HepG2 (cell line): ENCODE measurements around the gene PLPP3.

Source experiments
- FOXP1 ChIP-seq, 2 experiments: fragments of 450-650 bp in 1 of 2; IDR thresholded peaks; 2 replicates each; pipeline ENCODE4 v1.6.1; 2017 to 2018; ENCODE audit warnings: antibody characterized with exemption in 1 of 2
- SMC3 ChIP-seq: IDR thresholded peaks from 2 replicates; pipeline ENCODE4 v1.6.1; 2011; ENCODE audit warnings: low read length, improper control_type of control experiment
- SP2 ChIP-seq: sonication (generic); formaldehyde crosslinking; IDR thresholded peaks from 2 replicates; pipeline ENCODE4 v1.5.1; 2020; ENCODE audit warnings: mild to moderate bottlenecking, missing genetic modification reagents
- ZNF446 ChIP-seq: sonication (generic); formaldehyde crosslinking; IDR thresholded peaks from 2 replicates; pipeline ENCODE4 v1.5.0; 2020; ENCODE audit warnings: mild to moderate bottlenecking, missing genetic modification reagents
- ZNF629 ChIP-seq: sonication (generic); formaldehyde crosslinking; conservative IDR thresholded peaks from 2 replicates; pipeline ENCODE4 v1.5.0; 2020; ENCODE audit warnings: missing genetic modification reagents
- TF ChIP-seq, protein P1 (sequence below): sonication (generic); formaldehyde crosslinking; IDR thresholded peaks from 2 replicates; pipeline ENCODE4 v1.5.0; 2020; ENCODE audit warnings: mild to moderate bottlenecking, missing genetic modification reagents, moderate library complexity

GRCh38 chr1:56555448-56555847, 23.9 kb downstream of the PLPP3 start:
- TF ChIP-seq SP2 (CRISPR knock-in tag), result no peak
- TF ChIP-seq SMC3, result no peak
- TF ChIP-seq, protein P1, sequence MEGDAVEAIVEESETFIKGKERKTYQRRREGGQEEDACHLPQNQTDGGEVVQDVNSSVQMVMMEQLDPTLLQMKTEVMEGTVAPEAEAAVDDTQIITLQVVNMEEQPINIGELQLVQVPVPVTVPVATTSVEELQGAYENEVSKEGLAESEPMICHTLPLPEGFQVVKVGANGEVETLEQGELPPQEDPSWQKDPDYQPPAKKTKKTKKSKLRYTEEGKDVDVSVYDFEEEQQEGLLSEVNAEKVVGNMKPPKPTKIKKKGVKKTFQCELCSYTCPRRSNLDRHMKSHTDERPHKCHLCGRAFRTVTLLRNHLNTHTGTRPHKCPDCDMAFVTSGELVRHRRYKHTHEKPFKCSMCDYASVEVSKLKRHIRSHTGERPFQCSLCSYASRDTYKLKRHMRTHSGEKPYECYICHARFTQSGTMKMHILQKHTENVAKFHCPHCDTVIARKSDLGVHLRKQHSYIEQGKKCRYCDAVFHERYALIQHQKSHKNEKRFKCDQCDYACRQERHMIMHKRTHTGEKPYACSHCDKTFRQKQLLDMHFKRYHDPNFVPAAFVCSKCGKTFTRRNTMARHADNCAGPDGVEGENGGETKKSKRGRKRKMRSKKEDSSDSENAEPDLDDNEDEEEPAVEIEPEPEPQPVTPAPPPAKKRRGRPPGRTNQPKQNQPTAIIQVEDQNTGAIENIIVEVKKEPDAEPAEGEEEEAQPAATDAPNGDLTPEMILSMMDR, result no peak
- TF ChIP-seq FOXP1 (IDR thresholded peaks at IDR 0.05), result no peak
- TF ChIP-seq FOXP1 (CRISPR knock-in tag; IDR thresholded peaks at IDR 0.05), result no peak
- TF ChIP-seq ZNF629, result no peak
- TF ChIP-seq ZNF446 (CRISPR knock-in tag), result no peak
